Stomach (tissue), 9 donors: Measurements from ENCODE around the gene TPRG1. TPM values are rescaled to one million over a fixed set of nuclear protein-coding genes. Genes with fewer than 3 reads are reported as not detected.

ENCODE experiments used
- DNase-seq, 2 donors: peaks; one replicate each; pipeline versions ENCODE4 v3.0.0 to v3.0.0-alpha.2; 2013 to 2019
- H3K27ac ChIP-seq, 5 donors: fragments of 200-600 bp in 4 of 5; sonication (generic) in 4 of 5; one replicate each; pipeline ENCODE4 v1.5.1; 2013 to 2019; ENCODE audit warnings: mild to moderate bottlenecking in 1 of 5, moderate library complexity in 1 of 5
- H3K27me3 ChIP-seq, 3 donors: fragments of 200-600 bp; sonication (generic); one replicate each; pipeline ENCODE4 v1.5.1; 2017 to 2019; ENCODE audit warnings: mixed run types in 1 of 3
- H3K36me3 ChIP-seq, 4 donors: fragments of 200-600 bp; sonication (generic); 1 replicate in 3 of 4; 2 replicates in 1 of 4; pipeline ENCODE4 v1.5.1; 2016 to 2019
- H3K4me1 ChIP-seq, 4 donors: fragments of 200-600 bp; sonication (generic); one replicate each; pipeline ENCODE4 v1.5.1; 2016 to 2019
- H3K4me3 ChIP-seq, 4 donors: fragments of 200-600 bp; sonication (generic) in 3 of 4; one replicate each; pipeline ENCODE4 v1.5.1; 2016 to 2019; ENCODE audit warnings: mild to moderate bottlenecking in 1 of 4
- H3K9me3 ChIP-seq, 4 donors: fragments of 200-600 bp; sonication (generic); one replicate each; pipeline ENCODE4 v1.5.1; 2016 to 2019
- EP300 ChIP-seq: sonication (generic); formaldehyde crosslinking; IDR thresholded peaks from one replicate; pipeline ENCODE4 v1.6.1; 2017; ENCODE audit warnings: antibody characterized with exemption
- POLR2A ChIP-seq, 4 donors: fragments of 450-650 bp; IDR thresholded peaks; one replicate each; pipeline ENCODE4 v1.6.1; 2016; ENCODE audit warnings: antibody characterized with exemption in 4 of 4, control low read depth in 2 of 4, mild to moderate bottlenecking in 1 of 4, moderate library complexity in 1 of 4
- POLR2AphosphoS5 ChIP-seq, 3 donors: sonication (generic); formaldehyde crosslinking; IDR thresholded peaks; one replicate each; pipeline ENCODE4 v1.6.1; 2016; ENCODE audit warnings: antibody characterized with exemption in 3 of 3
- WGBS, 5 donors: extraction: QIAGEN DNeasy Blood & Tissue Kit in 3 of 5; methylation state at CpG; one replicate each; pipeline versions ENCODE4 v1.1.5 to v1.1.7; 2013 to 2018; 5-methylcytosine and 5-hydroxymethylcytosine counted together
- intact Hi-C: fragments of 100-400 bp; cut with DNase I; formaldehyde crosslinking; loops from one replicate; pipeline ENCODE4 v1.15.1; 2023; ENCODE audit warnings: low total_unique reads
- polyA plus RNA-seq, 3 donors: library from polyadenylated mRNA; stranded (reverse); fragments of 200-250 nt; gene quantifications; one replicate each; pipeline ENCODE4 v1.2.3, GENCODE V29; 2013
- total RNA-seq, 5 donors: library from RNA; depleted of rRNA; stranded (reverse); fragments of >200 nt; gene quantifications; one replicate each; pipeline versions ENCODE4 v1.1.0 to v1.2.3, GENCODE V29; 2014 to 2016
- TF ChIP-seq, protein P1 (sequence below), 7 experiments: fragments of 450-650 bp in 4 of 7; fragments of 200-600 bp in 3 of 7; sonication (generic) in 3 of 7; IDR thresholded peaks; one replicate each; pipeline ENCODE4 v1.5.1; 2016 to 2019; ENCODE audit warnings: antibody characterized with exemption in 7 of 7, control low read depth in 2 of 7, mild to moderate bottlenecking in 1 of 7
- donor health status: healthy with polysubstance abuse.
- donor health status: Bipolar disorder and iron deficiency.
- donor health status: healthy.

TPRG1 gene
- total and polyA plus RNA-seq, 8 donors: 1.2 to 20.9 (median 3.7) TPM

DNA sequence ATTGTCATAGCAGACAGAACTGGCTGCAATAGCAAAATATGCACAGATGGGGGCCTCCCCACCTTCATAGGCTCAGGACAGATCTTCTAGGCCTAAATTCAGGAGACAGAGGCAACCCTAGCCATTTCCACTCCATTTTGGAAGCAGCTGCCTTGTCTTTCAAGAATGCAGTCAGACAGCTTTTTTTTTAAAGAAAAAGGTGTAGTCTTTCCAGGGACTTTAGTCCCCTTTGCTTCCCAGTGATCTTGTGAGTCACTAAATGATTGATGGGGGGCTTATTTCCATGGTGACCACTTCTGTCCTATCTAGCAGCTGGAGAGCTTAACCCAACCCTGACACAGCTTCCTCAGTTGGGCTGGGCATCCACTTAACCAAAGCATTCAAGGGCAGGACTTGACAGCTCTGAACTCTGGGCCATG is 165.9 kb downstream of the TPRG1 start:
- peak in 1 of 2 donors; percentile 18 for DNase-seq
- TF ChIP-seq, protein P1, sequence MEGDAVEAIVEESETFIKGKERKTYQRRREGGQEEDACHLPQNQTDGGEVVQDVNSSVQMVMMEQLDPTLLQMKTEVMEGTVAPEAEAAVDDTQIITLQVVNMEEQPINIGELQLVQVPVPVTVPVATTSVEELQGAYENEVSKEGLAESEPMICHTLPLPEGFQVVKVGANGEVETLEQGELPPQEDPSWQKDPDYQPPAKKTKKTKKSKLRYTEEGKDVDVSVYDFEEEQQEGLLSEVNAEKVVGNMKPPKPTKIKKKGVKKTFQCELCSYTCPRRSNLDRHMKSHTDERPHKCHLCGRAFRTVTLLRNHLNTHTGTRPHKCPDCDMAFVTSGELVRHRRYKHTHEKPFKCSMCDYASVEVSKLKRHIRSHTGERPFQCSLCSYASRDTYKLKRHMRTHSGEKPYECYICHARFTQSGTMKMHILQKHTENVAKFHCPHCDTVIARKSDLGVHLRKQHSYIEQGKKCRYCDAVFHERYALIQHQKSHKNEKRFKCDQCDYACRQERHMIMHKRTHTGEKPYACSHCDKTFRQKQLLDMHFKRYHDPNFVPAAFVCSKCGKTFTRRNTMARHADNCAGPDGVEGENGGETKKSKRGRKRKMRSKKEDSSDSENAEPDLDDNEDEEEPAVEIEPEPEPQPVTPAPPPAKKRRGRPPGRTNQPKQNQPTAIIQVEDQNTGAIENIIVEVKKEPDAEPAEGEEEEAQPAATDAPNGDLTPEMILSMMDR (IDR thresholded peaks at IDR 0.05): no peak
- TF ChIP-seq POLR2AphosphoS5 (IDR thresholded peaks at IDR 0.05) (no peak), EP300 (no peak), POLR2A (IDR thresholded peaks at IDR 0.05) (no peak)
- Histone ChIP-seq H3K36me3 (no peaks in the 10 kb centered on the region), H3K27me3 (no peaks in the 10 kb centered on the region), H3K27ac (no peak overlapping the region), H3K4me3 (no peak overlapping the region), H3K4me1 (no peaks in the 10 kb centered on the region), H3K9me3 (no peaks in the 10 kb centered on the region)
- intact Hi-C loops: no loop called here

DNA sequence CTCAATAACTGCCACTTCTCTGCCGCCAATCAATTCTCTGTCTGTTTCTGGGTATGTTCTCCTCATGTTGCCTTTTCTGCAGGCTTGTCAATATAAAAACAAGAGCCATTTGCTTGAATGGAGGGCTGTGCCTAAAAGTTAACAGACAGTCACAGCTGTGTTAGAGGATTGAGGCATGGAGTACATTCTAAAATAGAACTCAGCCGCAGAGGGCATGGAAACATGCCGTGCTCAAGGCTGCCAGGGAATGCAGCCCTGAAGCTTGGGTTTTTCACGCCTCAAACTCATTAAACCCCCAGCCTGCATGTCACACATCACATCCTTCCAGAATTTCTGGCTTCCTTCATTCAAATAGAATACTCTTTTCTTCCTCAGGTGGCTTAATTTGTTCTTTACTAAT is 166.6 kb downstream of the TPRG1 start:
- 84 to 98% (median 94%) methylated on average over 4 of the region's 4 CpGs for WGBS, 5 donors
- H3K36me3 ChIP-seq: no peaks in the 10 kb centered on the region
- no peaks in the 10 kb centered on the region for H3K27me3 ChIP-seq
- H3K27ac ChIP-seq: no peak overlapping the region
- no peaks in the 10 kb centered on the region for H3K4me1 ChIP-seq
- no peak overlapping the region for H3K4me3 ChIP-seq
- H3K9me3 ChIP-seq: no peaks in the 10 kb centered on the region
- no peak for TF ChIP-seq EP300
- no peak for TF ChIP-seq POLR2AphosphoS5 (IDR thresholded peaks at IDR 0.05)
- TF ChIP-seq POLR2A (IDR thresholded peaks at IDR 0.05): no peak
- TF ChIP-seq, protein P1 (IDR thresholded peaks at IDR 0.05): no peak
- no peak for DNase-seq
- intact Hi-C loops: no loop called here

DNA sequence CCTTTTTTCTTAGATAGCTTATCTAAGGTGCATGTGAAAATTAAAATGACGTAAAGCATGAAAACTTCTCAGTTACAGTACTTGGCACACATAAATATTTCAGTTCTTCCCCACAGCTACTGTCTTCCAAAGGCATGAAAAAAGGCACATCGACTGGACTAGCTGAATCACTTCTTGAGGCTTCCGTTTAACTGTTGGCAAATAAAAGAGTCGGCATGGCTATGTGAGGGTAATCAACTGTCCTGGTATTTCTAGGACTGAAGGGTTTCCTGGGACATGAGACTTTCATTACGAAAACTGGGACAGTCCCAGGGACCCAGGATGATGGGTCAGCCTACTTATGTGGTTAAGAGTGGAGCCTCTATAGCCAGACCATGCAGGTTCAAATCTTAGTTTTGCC is 168.2 kb downstream of the TPRG1 start:
- TF ChIP-seq EP300: no peak
- TF ChIP-seq POLR2A (IDR thresholded peaks at IDR 0.05): no peak
- TF ChIP-seq POLR2AphosphoS5 (IDR thresholded peaks at IDR 0.05): no peak
- TF ChIP-seq, protein P1 (IDR thresholded peaks at IDR 0.05): no peak
- Histone ChIP-seq H3K27me3 (no peaks in the 10 kb centered on the region), H3K4me3 (no peak overlapping the region), H3K27ac (no peak overlapping the region), H3K9me3 (no peaks in the 10 kb centered on the region), H3K36me3 (no peaks in the 10 kb centered on the region), H3K4me1 (no peaks in the 10 kb centered on the region)
- whole genome bisulfite sequencing, 5 donors: 94 to 97% (median 96%) methylated on average over 5 of the region's 5 CpGs
- DNase-seq: no peak
- intact Hi-C loops: no loop called here

- Histone ChIP-seq H3K4me3 (no peak overlapping the region), H3K27me3 (no peaks in the 10 kb centered on the region), H3K36me3 (no peaks in the 10 kb centered on the region), H3K9me3 (no peaks in the 10 kb centered on the region), H3K4me1 (no peaks in the 10 kb centered on the region), H3K27ac (no peak overlapping the region)
- WGBS, 5 donors: 75 to 85% (median 78%) methylated on average over 7 of the region's 7 CpGs
- TF ChIP-seq POLR2A (IDR thresholded peaks at IDR 0.05) (no peak), EP300 (no peak), POLR2AphosphoS5 (IDR thresholded peaks at IDR 0.05) (no peak)
- TF ChIP-seq, protein P1 (IDR thresholded peaks at IDR 0.05): no peak
- intact Hi-C loops: no loop called here
- no peak for DNase-seq
These were observed 169.1 kb downstream of the TPRG1 start for GRCh38 chr3:189340680-189341460.
